Midbrain (tissue), 1 donor: Measurements from ENCODE around the gene NDUFA9.

ENCODE experiments used
- DNase-seq: peaks from one replicate; lab custom pipeline; 2025; lab: John Stamatoyannopoulos, UW

Gene NDUFA9

GRCh38 chr12:4648501-4649357, at the start of gene NDUFA9, which contains the start of gene AKAP3:
Gene NDUFA9 (plus strand): TSS chr12:4649114. CDS start chr12:4649127, 13 bp downstream.
Gene AKAP3 (minus strand): TSS chr12:4649051. CDS start chr12:4638196, 10,855 bp downstream.
- peak; percentile 89 for DNase-seq

- DNase-seq = no peak
Measured at GRCh38 chr12:4603421-4603820, 45.5 kb upstream of the NDUFA9 start.

- no peak for DNase-seq
Measured at GRCh38 chr12:4603946-4604345, 45.0 kb upstream of the NDUFA9 start.

GRCh38 chr12:4604684-4605193, 44.2 kb upstream of the NDUFA9 start:
- peak; percentile 87 for DNase-seq

GRCh38 chr12:4607056-4607455, 41.9 kb upstream of the NDUFA9 start:
- no peak for DNase-seq

GRCh38 chr12:4609071-4609470, 39.8 kb upstream of the NDUFA9 start:
- no peak for DNase-seq

- no peak for DNase-seq
Measured at GRCh38 chr12:4610481-4610880, 38.4 kb upstream of the NDUFA9 start.

GRCh38 chr12:4615667-4616066, 33.2 kb upstream of the NDUFA9 start:
- DNase-seq = peak; percentile 25

- no peak for DNase-seq
Measured at GRCh38 chr12:4621511-4621910, 27.4 kb upstream of the NDUFA9 start.

GRCh38 chr12:4626543-4626942, 22.4 kb upstream of the NDUFA9 start:
- no peak for DNase-seq

- DNase-seq = no peak
Measured at GRCh38 chr12:4628406-4628805, 20.5 kb upstream of the NDUFA9 start.

- DNase-seq = no peak
Measured at GRCh38 chr12:4630262-4630661, 18.7 kb upstream of the NDUFA9 start.

GRCh38 chr12:4643747-4644146, 5.2 kb upstream of the NDUFA9 start:
- DNase-seq = no peak

GRCh38 chr12:4645023-4645422, 3.9 kb upstream of the NDUFA9 start:
- no peak for DNase-seq

GRCh38 chr12:4648104-4648500, 812 bp upstream of the NDUFA9 start:
- no peak for DNase-seq

- DNase-seq = no peak
Measured at GRCh38 chr12:4649358-4649661, 396 bp downstream of the NDUFA9 start.

GRCh38 chr12:4653257-4653656, 4.3 kb downstream of the NDUFA9 start:
- no peak for DNase-seq

- no peak for DNase-seq
Measured at GRCh38 chr12:4653691-4654090, 4.8 kb downstream of the NDUFA9 start.

GRCh38 chr12:4663971-4664505, 15.1 kb downstream of the NDUFA9 start:
- no peak for DNase-seq

GRCh38 chr12:4665236-4665635, 16.3 kb downstream of the NDUFA9 start:
- DNase-seq = no peak

GRCh38 chr12:4679711-4680110, 30.8 kb downstream of the NDUFA9 start:
- no peak for DNase-seq

- no peak for DNase-seq
Measured at GRCh38 chr12:4681732-4682131, 32.8 kb downstream of the NDUFA9 start.

- DNase-seq = no peak
Measured at GRCh38 chr12:4685317-4685716, 36.4 kb downstream of the NDUFA9 start.

GRCh38 chr12:4690760-4691159, 41.8 kb downstream of the NDUFA9 start:
- no peak for DNase-seq
